Caco-2 (cell line): ENCODE measurements around the gene LOXL1. TPM values are rescaled to one million over a fixed set of nuclear protein-coding genes. Genes with fewer than 3 reads are reported as not detected.

Experiments
- BruUV-seq: library from RNA; stranded (reverse); fragments of 400-500 nt; replicated peaks from 2 replicates; lab custom pipeline; 2021; lab: Mats Ljungman, UMichigan
- CTCF ChIA-PET: fragments of 300-600 bp; sonication (Branson Sonifier 250); formaldehyde crosslinking; loops from one replicate; lab custom pipeline; 2022; ENCODE audit warnings: antibody characterized with exemption; lab: Charles Lee
- POLR2A ChIA-PET: fragments of 300-600 bp; sonication (Branson Sonifier 250); formaldehyde crosslinking; loops from one replicate; lab custom pipeline; 2022; ENCODE audit warnings: antibody characterized with exemption; lab: Charles Lee
- DNase-seq, 2 experiments: peaks; one replicate each; pipeline versions ENCODE4 v3.0.0 to v3.0.0-alpha.2; 2020 to 2022
- H3K27me3 ChIP-seq: replicated peaks from 2 replicates; pipeline ENCODE4 v1.6.0; 2011; ENCODE audit warnings: low read length; ENCODE audit not compliant: control insufficient read depth, insufficient read depth
- H3K36me3 ChIP-seq: 2 replicates; pipeline ENCODE4 v1.5.1; 2011; ENCODE audit warnings: low read length; ENCODE audit not compliant: control insufficient read depth, insufficient read depth
- H3K4me1 ChIP-seq: fragments of 250-450 bp; sonication (Bioruptor Pico); 2 replicates; pipeline ENCODE4 v1.5.1; 2020; ENCODE audit warnings: mild to moderate bottlenecking
- H3K4me3 ChIP-seq: 2 replicates; pipeline ENCODE4 v1.5.1; 2011; ENCODE audit warnings: low read depth, mild to moderate bottlenecking, control low read depth, low read length
- H3K9me3 ChIP-seq: fragments of 250-450 bp; sonication (Bioruptor Pico); 2 replicates; pipeline ENCODE4 v1.5.1; 2020; ENCODE audit warnings: mild to moderate bottlenecking, moderate library complexity
- H3K27ac Mint-ChIP-seq: one replicate; pipeline ENCODE4 v1.8.0; 2022; ENCODE audit warnings: mixed read lengths; ENCODE audit not compliant: unreplicated experiment
- H3K27me3 Mint-ChIP-seq: one replicate; pipeline ENCODE4 v1.8.0; 2022; ENCODE audit warnings: mixed read lengths; ENCODE audit not compliant: insufficient read depth, unreplicated experiment
- H3K36me3 Mint-ChIP-seq: one replicate; pipeline ENCODE4 v1.8.0; 2022; ENCODE audit warnings: mild to moderate bottlenecking, mixed read lengths; ENCODE audit not compliant: insufficient read depth, unreplicated experiment
- H3K4me1 Mint-ChIP-seq: one replicate; pipeline ENCODE4 v1.8.0; 2022; ENCODE audit warnings: low read depth, mixed read lengths; ENCODE audit not compliant: unreplicated experiment
- H3K4me3 Mint-ChIP-seq: one replicate; pipeline ENCODE4 v1.8.0; 2022; ENCODE audit warnings: mild to moderate bottlenecking, moderate library complexity, mixed read lengths; ENCODE audit not compliant: unreplicated experiment
- H3K9me3 Mint-ChIP-seq: one replicate; pipeline ENCODE4 v1.8.0; 2022; ENCODE audit warnings: mixed read lengths; ENCODE audit not compliant: unreplicated experiment
- CTCF ChIP-seq, 2 experiments: fragments of 200-600 bp in 1 of 2; IDR thresholded peaks; 1 replicate in 1 of 2; 2 replicates in 1 of 2; pipeline versions ENCODE4 v1.5.1 to v1.8.0; 2011 to 2022; ENCODE audit warnings: antibody characterized with exemption in 1 of 2, control low read depth in 1 of 2, inconsistent platforms in 1 of 2, low read depth in 1 of 2, low read length in 1 of 2, mild to moderate bottlenecking in 1 of 2, moderate library complexity in 1 of 2; ENCODE audit not compliant: insufficient read depth in 1 of 2, severe bottlenecking in 1 of 2, unreplicated experiment in 1 of 2
- intact Hi-C: fragments of 100-400 bp; cut with micrococcal nuclease; formaldehyde crosslinking; loops from one replicate; pipeline ENCODE4 v1.10.0; 2022; ENCODE audit not compliant: unreplicated experiment
- total RNA-seq: library from RNA; stranded (reverse); gene quantifications from 2 replicates; pipeline ENCODE4 v1.2.3, GENCODE V29; 2022

Gene LOXL1
- total RNA-seq, 1 experiment from 2014 or later = 3.7 TPM

- Mint-ChIP-seq H3K4me3 (no peak overlapping the region), H3K4me1 (no peaks in the 10 kb centered on the region), H3K9me3 (peaks cover 11% of the 10 kb centered on the region), H3K36me3 (no peaks in the 10 kb centered on the region), H3K27ac (no peak overlapping the region), H3K27me3 (peaks cover 6% of the 10 kb centered on the region)
- Histone ChIP-seq H3K36me3 (no peaks in the 10 kb centered on the region), H3K27me3 (no peaks in the 10 kb centered on the region), H3K4me1 (no peaks in the 10 kb centered on the region), H3K9me3 (no peaks in the 10 kb centered on the region), H3K4me3 (no peak overlapping the region)
- POLR2A ChIA-PET = no interaction called here
- TF ChIP-seq CTCF (IDR thresholded peaks at IDR 0.05; ENCODE audit: insufficient read depth in 1 of 2, low read depth in 1 of 2, low read length in 1 of 2, severe bottlenecking in 1 of 2, unreplicated experiment in 1 of 2) = no peak
- no peak for DNase-seq
- CTCF ChIA-PET = interaction anchor here (0.7 to 5.2 kb wide), 2 partner anchors 26 to 31 kb away, joined by 3 to 31 read pairs; partner anchors contain the start of gene TBC1D21
- intact Hi-C loops = no loop called here
- BruUV-seq = no TSS peak
Measured at GRCh38 chr15:73905225-73905827, 20.9 kb upstream of the LOXL1 start.

- Histone ChIP-seq H3K27me3 (no peaks in the 10 kb centered on the region), H3K36me3 (no peaks in the 10 kb centered on the region), H3K9me3 (no peaks in the 10 kb centered on the region), H3K4me1 (no peaks in the 10 kb centered on the region), H3K4me3 (no peak overlapping the region)
- H3K36me3 Mint-ChIP-seq = no peaks in the 10 kb centered on the region
- H3K27me3 Mint-ChIP-seq = peaks cover 5% of the 10 kb centered on the region
- no peak for TF ChIP-seq CTCF (IDR thresholded peaks at IDR 0.05; ENCODE audit: insufficient read depth in 1 of 2, low read depth in 1 of 2, low read length in 1 of 2, severe bottlenecking in 1 of 2, unreplicated experiment in 1 of 2)
- CTCF ChIA-PET = interaction anchor here (0.6 to 5.2 kb wide), 5 partner anchors 27 to 1040 kb away, joined by 3 to 31 read pairs (median 5); partner anchors contain the start of gene TBC1D21
- BruUV-seq = no TSS peak
- no peak overlapping the region for H3K27ac Mint-ChIP-seq
- POLR2A ChIA-PET = no interaction called here
- DNase-seq = no peak
- peaks cover 11% of the 10 kb centered on the region for H3K9me3 Mint-ChIP-seq
- H3K4me1 Mint-ChIP-seq = no peaks in the 10 kb centered on the region
- intact Hi-C loops = no loop called here
- no peak overlapping the region for H3K4me3 Mint-ChIP-seq
Measured at GRCh38 chr15:73906346-73907034, 19.8 kb upstream of the LOXL1 start.

GRCh38 chr15:73907035-73907408 is 19.2 kb upstream of the LOXL1 start:
- no peak for DNase-seq
- Mint-ChIP-seq H3K4me1 (no peaks in the 10 kb centered on the region), H3K36me3 (no peaks in the 10 kb centered on the region), H3K9me3 (peaks cover 11% of the 10 kb centered on the region), H3K27ac (no peak overlapping the region), H3K27me3 (peaks cover 5% of the 10 kb centered on the region), H3K4me3 (no peak overlapping the region)
- no peaks in the 10 kb centered on the region for H3K9me3 ChIP-seq
- ChIA-PET POLR2A (no interaction called here), CTCF (interaction anchor here (1.1 to 5.2 kb wide), 3 partner anchors 30 to 202 kb away, joined by 4 to 31 read pairs (median 5); partner anchors contain the start of gene TBC1D21)
- intact Hi-C loops = no loop called here
- no peak overlapping the region for H3K4me3 ChIP-seq
- no peaks in the 10 kb centered on the region for H3K27me3 ChIP-seq
- no TSS peak for BruUV-seq
- H3K4me1 ChIP-seq = no peaks in the 10 kb centered on the region
- no peak for TF ChIP-seq CTCF (IDR thresholded peaks at IDR 0.05; ENCODE audit: insufficient read depth in 1 of 2, low read depth in 1 of 2, low read length in 1 of 2, severe bottlenecking in 1 of 2, unreplicated experiment in 1 of 2)
- no peaks in the 10 kb centered on the region for H3K36me3 ChIP-seq
